ENCODE data around the gene FCN1. TPM values are rescaled to one million over a fixed set of nuclear protein-coding genes. Genes with fewer than 3 reads are reported as not detected.

Gene FCN1
- total and polyA plus RNA-seq, 7 experiments from 2014 or later = 2.1 to 561 (median 8.1) TPM; not detected in 1

- peaks cover 13 to 34% (median 19%) of the 10 kb centered on the region in 5 donors for H3K27me3 Mint-ChIP-seq
- no peaks in the 10 kb centered on the region for H3K27me3 ChIP-seq (ENCODE audit: control insufficient read depth in 2 of 2, insufficient read depth in 2 of 2, low read length in 2 of 2)
- no peaks in the 10 kb centered on the region for H3K36me3 Mint-ChIP-seq
- H3K27ac Mint-ChIP-seq = no peak overlapping the region
- H3K9me3 ChIP-seq (ENCODE audit: control insufficient read depth in 2 of 3, low read length in 3 of 3) = no peaks in the 10 kb centered on the region
- ATAC-seq = no peak
- H3K4me1 Mint-ChIP-seq = peaks cover 0 to 2% (median 0%) of the 10 kb centered on the region in 7 donors
- intact Hi-C loops (cut with micrococcal nuclease) = no loop called here
- ChIA-PET POLR2A (no interaction called here), CTCF (no interaction called here)
- no peaks in the 10 kb centered on the region for H3K36me3 ChIP-seq (ENCODE audit: control insufficient read depth in 2 of 3, insufficient read depth in 3 of 3, low read length in 3 of 3)
- no peaks in the 10 kb centered on the region for H3K4me1 ChIP-seq (ENCODE audit: control insufficient read depth in 2 of 2, insufficient read depth in 2 of 2, low read length in 2 of 2)
- no peak for DNase-seq
- no peak overlapping the region for H3K27ac ChIP-seq (ENCODE audit: low read depth, low read length)
- no peak overlapping the region for H3K4me3 ChIP-seq (ENCODE audit: low read length)
- H3K4me3 Mint-ChIP-seq = no peak overlapping the region
- H3K9me3 Mint-ChIP-seq = peaks cover 0 to 2% (median 0%) of the 10 kb centered on the region in 11 donors
Observed at GRCh38 chr9:134908524-134909309, 9.0 kb downstream of the FCN1 start.

GRCh38 chr9:134902936-134903335, 14.8 kb downstream of the FCN1 start:
- ATAC-seq (no peak), DNase-seq (no peak)
- H3K36me3 ChIP-seq (ENCODE audit: control insufficient read depth in 2 of 3, insufficient read depth in 3 of 3, low read length in 3 of 3) = no peaks in the 10 kb centered on the region
- peaks cover 3 to 20% (median 7%) of the 10 kb centered on the region in 11 donors for H3K9me3 Mint-ChIP-seq
- H3K36me3 Mint-ChIP-seq = peaks cover 0 to 5% (median 0%) of the 10 kb centered on the region in 5 donors
- H3K27me3 ChIP-seq (ENCODE audit: control insufficient read depth in 2 of 2, insufficient read depth in 2 of 2, low read length in 2 of 2) = peaks cover 0 to 3% of the 10 kb centered on the region in 2 donors
- intact Hi-C loops (cut with micrococcal nuclease) = no loop called here
- no peaks in the 10 kb centered on the region for H3K4me1 Mint-ChIP-seq
- H3K27ac ChIP-seq (ENCODE audit: low read depth, low read length) = no peak overlapping the region
- H3K4me3 ChIP-seq (ENCODE audit: low read length) = no peak overlapping the region
- CTCF ChIA-PET = no interaction called here
- H3K27ac Mint-ChIP-seq = no peak overlapping the region
- POLR2A ChIA-PET = no interaction called here
- H3K27me3 Mint-ChIP-seq = peaks cover 5 to 15% (median 6%) of the 10 kb centered on the region in 5 donors
- no peak overlapping the region for H3K4me3 Mint-ChIP-seq
- peaks cover 0 to 4% (median 0%) of the 10 kb centered on the region in 3 experiments for H3K9me3 ChIP-seq (ENCODE audit: control insufficient read depth in 2 of 3, low read length in 3 of 3)
- no peaks in the 10 kb centered on the region for H3K4me1 ChIP-seq (ENCODE audit: control insufficient read depth in 2 of 2, insufficient read depth in 2 of 2, low read length in 2 of 2)

- Histone ChIP-seq H3K9me3 (ENCODE audit: control insufficient read depth in 2 of 3, low read length in 3 of 3) (peaks cover 0 to 7% (median 0%) of the 10 kb centered on the region in 3 experiments), H3K27me3 (ENCODE audit: control insufficient read depth in 2 of 2, insufficient read depth in 2 of 2, low read length in 2 of 2) (peaks cover 0 to 3% of the 10 kb centered on the region in 2 donors), H3K4me3 (ENCODE audit: low read length) (no peak overlapping the region), H3K4me1 (ENCODE audit: control insufficient read depth in 2 of 2, insufficient read depth in 2 of 2, low read length in 2 of 2) (no peaks in the 10 kb centered on the region), H3K36me3 (ENCODE audit: control insufficient read depth in 2 of 3, insufficient read depth in 3 of 3, low read length in 3 of 3) (no peaks in the 10 kb centered on the region), H3K27ac (ENCODE audit: low read depth, low read length) (no peak overlapping the region)
- H3K36me3 Mint-ChIP-seq = peaks cover 0 to 5% (median 0%) of the 10 kb centered on the region in 5 donors
- no peak overlapping the region for H3K4me3 Mint-ChIP-seq
- DNase-seq (no peak), ATAC-seq (no peak)
- H3K9me3 Mint-ChIP-seq = peaks cover 3 to 32% (median 10%) of the 10 kb centered on the region in 11 donors
- CTCF ChIA-PET = no interaction called here
- no peak overlapping the region for H3K27ac Mint-ChIP-seq
- peaks cover 4 to 21% (median 10%) of the 10 kb centered on the region in 5 donors for H3K27me3 Mint-ChIP-seq
- H3K4me1 Mint-ChIP-seq = no peaks in the 10 kb centered on the region
- POLR2A ChIA-PET = no interaction called here
- intact Hi-C loops (cut with micrococcal nuclease) = no loop called here
Observed at GRCh38 chr9:134899818-134900217, 17.9 kb downstream of the FCN1 start.

- H3K4me1 ChIP-seq (ENCODE audit: control insufficient read depth in 2 of 2, insufficient read depth in 2 of 2, low read length in 2 of 2) = no peaks in the 10 kb centered on the region
- H3K27me3 ChIP-seq (ENCODE audit: control insufficient read depth in 2 of 2, insufficient read depth in 2 of 2, low read length in 2 of 2) = peaks cover under 1 to 3% of the 10 kb centered on the region in 2 donors
- H3K36me3 ChIP-seq (ENCODE audit: control insufficient read depth in 2 of 3, insufficient read depth in 3 of 3, low read length in 3 of 3) = no peaks in the 10 kb centered on the region
- ChIA-PET CTCF (no interaction called here), POLR2A (no interaction called here)
- H3K9me3 Mint-ChIP-seq = peaks cover 3 to 32% (median 10%) of the 10 kb centered on the region in 11 donors
- peaks cover 0 to 5% (median 0%) of the 10 kb centered on the region in 5 donors for H3K36me3 Mint-ChIP-seq
- H3K27me3 Mint-ChIP-seq = peaks cover 4 to 22% (median 10%) of the 10 kb centered on the region in 5 donors
- H3K27ac Mint-ChIP-seq = no peak overlapping the region
- ATAC-seq (no peak), DNase-seq (no peak)
- intact Hi-C loops (cut with micrococcal nuclease) = no loop called here
- H3K4me3 Mint-ChIP-seq = no peak overlapping the region
- H3K4me1 Mint-ChIP-seq = no peaks in the 10 kb centered on the region
- no peak overlapping the region for H3K27ac ChIP-seq (ENCODE audit: low read depth, low read length)
- H3K4me3 ChIP-seq (ENCODE audit: low read length) = no peak overlapping the region
- H3K9me3 ChIP-seq (ENCODE audit: control insufficient read depth in 2 of 3, low read length in 3 of 3) = peaks cover 0 to 9% (median 0%) of the 10 kb centered on the region in 3 experiments
Observed at GRCh38 chr9:134899168-134899567, 18.5 kb downstream of the FCN1 start.

GRCh38 chr9:134898319-134898718, 19.4 kb downstream of the FCN1 start:
- intact Hi-C loops (cut with micrococcal nuclease) = no loop called here
- DNase-seq = no peak

GRCh38 chr9:134897584-134898170, 20.0 kb downstream of the FCN1 start:
- intact Hi-C loops (cut with micrococcal nuclease) = no loop called here
- Mint-ChIP-seq H3K4me1 (no peaks in the 10 kb centered on the region), H3K9me3 (peaks cover 5 to 32% (median 11%) of the 10 kb centered on the region in 11 donors), H3K4me3 (no peak overlapping the region), H3K27ac (no peak overlapping the region), H3K36me3 (peaks cover 0 to 5% (median 0%) of the 10 kb centered on the region in 5 donors), H3K27me3 (peaks cover 3 to 22% (median 18%) of the 10 kb centered on the region in 5 donors)
- no peak for ATAC-seq
- Histone ChIP-seq H3K9me3 (ENCODE audit: control insufficient read depth in 2 of 3, low read length in 3 of 3) (peaks cover 0 to 9% (median 0%) of the 10 kb centered on the region in 3 experiments), H3K27me3 (ENCODE audit: control insufficient read depth in 2 of 2, insufficient read depth in 2 of 2, low read length in 2 of 2) (peaks cover under 1 to 3% of the 10 kb centered on the region in 2 donors), H3K27ac (ENCODE audit: low read depth, low read length) (no peak overlapping the region), H3K4me1 (ENCODE audit: control insufficient read depth in 2 of 2, insufficient read depth in 2 of 2, low read length in 2 of 2) (no peaks in the 10 kb centered on the region), H3K4me3 (ENCODE audit: low read length) (no peak overlapping the region), H3K36me3 (ENCODE audit: control insufficient read depth in 2 of 3, insufficient read depth in 3 of 3, low read length in 3 of 3) (no peaks in the 10 kb centered on the region)
- DNase-seq = no peak
- POLR2A ChIA-PET = no interaction called here
- CTCF ChIA-PET = no interaction called here

More at GRCh38 chr9:134898319-134898718, 19.4 kb downstream of the FCN1 start:
- POLR2A ChIA-PET = no interaction called here
- no peak for ATAC-seq
- no peaks in the 10 kb centered on the region for H3K4me1 ChIP-seq (ENCODE audit: control insufficient read depth in 2 of 2, insufficient read depth in 2 of 2, low read length in 2 of 2)
- H3K4me1 Mint-ChIP-seq = no peaks in the 10 kb centered on the region
- H3K27me3 ChIP-seq (ENCODE audit: control insufficient read depth in 2 of 2, insufficient read depth in 2 of 2, low read length in 2 of 2) = peaks cover 3% of the 10 kb centered on the region in 2 donors
- H3K9me3 Mint-ChIP-seq = peaks cover 5 to 32% (median 11%) of the 10 kb centered on the region in 11 donors
- H3K27ac Mint-ChIP-seq = no peak overlapping the region
- peaks cover 0 to 5% (median 0%) of the 10 kb centered on the region in 5 donors for H3K36me3 Mint-ChIP-seq
- H3K36me3 ChIP-seq (ENCODE audit: control insufficient read depth in 2 of 3, insufficient read depth in 3 of 3, low read length in 3 of 3) = no peaks in the 10 kb centered on the region
- H3K4me3 ChIP-seq (ENCODE audit: low read length) = no peak overlapping the region
- peaks cover 0 to 9% (median 0%) of the 10 kb centered on the region in 3 experiments for H3K9me3 ChIP-seq (ENCODE audit: control insufficient read depth in 2 of 3, low read length in 3 of 3)
- H3K27me3 Mint-ChIP-seq = peaks cover 4 to 18% (median 16%) of the 10 kb centered on the region in 5 donors
- no peak overlapping the region for H3K27ac ChIP-seq (ENCODE audit: low read depth, low read length)
- no peak overlapping the region for H3K4me3 Mint-ChIP-seq
- CTCF ChIA-PET = no interaction called here
